Activated CD8-positive, alpha-beta memory T cell treated with anti-CD3 and anti-CD28 coated beads, Interleukin-2, amount 50 U/mL, for 4 hours (primary cell): ENCODE measurements around the gene STK39.
"Not testable (repeated sequence)": the region's sequence is repeated elsewhere in the genome, so short reads cannot be mapped to it uniquely, and the experiment has no call there.

Source experiments
- DNase-seq: peaks from one replicate; pipeline ENCODE4 v3.0.0-alpha.2; 2020

STK39 gene

DNA sequence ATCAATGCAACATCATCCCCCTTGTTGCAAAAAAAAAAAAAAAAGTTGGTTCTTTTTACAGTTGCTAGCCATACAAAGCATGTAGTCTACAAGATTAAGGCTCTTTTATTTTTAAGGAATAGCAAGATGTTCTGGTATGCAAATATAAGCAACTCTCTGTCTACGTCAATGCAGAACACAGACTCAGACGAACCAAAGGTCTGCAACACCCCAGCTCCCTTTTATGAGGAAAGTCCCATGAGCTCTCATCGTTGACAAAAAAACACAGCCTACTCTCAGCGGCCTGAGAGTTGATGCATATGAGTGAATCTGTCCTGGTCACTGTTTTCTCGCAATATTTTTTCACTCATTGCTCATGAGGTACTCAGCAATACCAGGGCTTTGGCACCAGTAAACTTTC is 112.9 kb downstream of the STK39 start:
- no peak for DNase-seq

DNA sequence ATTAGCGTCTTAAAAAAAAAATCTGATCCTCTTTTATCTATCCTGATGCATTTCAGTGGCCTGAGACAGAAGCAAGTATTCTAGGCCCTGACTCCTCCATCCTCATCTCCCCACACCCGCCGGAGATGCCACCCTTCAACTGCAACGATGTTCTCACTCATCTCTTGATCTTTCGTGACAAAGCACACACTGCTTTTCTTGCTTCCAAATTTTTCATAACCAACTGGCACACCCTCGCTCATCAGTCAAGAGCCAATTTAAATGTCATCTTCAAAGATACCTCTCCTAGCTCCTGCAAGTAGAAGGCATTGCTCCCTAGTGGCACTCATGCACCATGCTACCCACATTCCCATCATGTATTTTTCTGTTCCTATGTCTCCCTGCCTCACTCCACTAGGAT is 115.0 kb downstream of the STK39 start:
- no peak for DNase-seq

DNA sequence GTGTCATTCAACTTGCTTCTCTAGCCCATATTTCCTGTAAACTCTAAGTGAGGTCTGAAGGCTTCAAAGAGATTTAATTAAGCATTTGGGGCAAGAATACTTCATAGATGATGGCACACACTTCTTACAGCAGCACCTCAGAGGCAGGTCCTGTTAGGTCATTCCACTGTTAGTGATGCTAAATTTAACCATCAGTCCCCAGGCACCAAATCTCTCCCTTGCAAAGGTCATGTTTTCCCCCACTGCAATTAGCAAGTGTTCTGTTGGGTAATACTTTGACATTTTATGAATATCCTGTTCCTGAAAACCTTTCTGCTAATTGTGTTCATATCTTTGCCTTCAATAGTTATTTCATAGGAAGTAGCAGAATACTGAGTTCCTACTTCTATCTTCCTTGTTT is 117.0 kb downstream of the STK39 start:
- no peak for DNase-seq

DNA sequence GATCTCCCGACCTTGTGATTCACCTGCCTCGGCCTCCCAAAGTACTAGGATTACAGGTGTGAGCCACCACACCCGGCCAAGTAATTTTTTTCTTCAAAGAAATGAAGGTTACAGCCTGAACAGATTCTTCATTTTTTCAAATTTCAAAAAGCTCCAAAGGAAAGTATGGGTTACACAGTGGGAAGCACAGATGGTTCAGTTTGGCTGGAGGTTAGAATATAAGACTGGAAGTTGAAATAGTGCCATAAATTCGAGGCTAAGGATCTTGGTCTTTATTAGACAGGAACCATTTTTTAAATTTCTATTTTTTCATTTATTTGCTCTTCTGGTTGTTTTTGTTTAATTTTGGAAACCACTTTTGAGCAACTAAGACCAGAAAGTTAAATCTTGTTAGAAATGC is 120.0 kb downstream of the STK39 start:
- no peak for DNase-seq

DNA sequence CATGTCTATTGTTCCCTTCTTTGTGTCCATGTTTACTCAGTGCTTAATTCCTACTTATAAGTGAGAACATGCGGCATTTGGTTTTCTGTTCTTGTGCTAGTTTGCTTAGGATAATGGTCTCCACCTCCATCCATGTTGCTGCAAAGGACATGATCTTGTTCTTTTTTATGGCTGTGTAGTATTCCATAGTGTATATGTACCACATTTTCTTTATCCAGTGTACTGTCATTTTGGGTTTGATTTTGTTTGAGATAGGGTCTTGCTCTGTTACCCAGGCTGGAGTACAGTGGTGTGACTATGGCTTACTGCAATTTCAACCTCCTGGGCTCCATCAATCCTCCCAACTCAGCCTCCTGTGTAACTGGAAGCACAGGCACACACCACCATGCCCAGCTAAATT is 125.2 kb downstream of the STK39 start:
- not testable (repeated sequence) for DNase-seq

DNA sequence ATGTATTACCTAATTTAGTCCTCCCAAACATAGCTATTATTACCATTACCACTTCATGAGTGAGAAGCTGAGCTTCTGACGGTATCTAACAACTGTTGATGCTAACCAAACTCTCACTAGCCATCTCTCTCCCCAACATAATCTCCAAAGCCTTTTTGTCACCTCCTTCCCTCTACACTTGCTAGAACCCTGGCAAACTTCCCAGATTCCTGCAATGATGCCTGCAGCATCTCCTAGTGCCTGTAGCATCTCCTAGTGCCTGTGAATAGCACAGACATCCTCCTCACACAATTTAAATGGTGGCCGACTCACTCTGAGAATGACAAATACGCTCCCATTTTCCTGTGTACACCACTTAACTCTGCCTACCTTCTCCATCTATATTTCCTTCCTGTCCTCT is 126.7 kb downstream of the STK39 start:
- no peak for DNase-seq

DNA sequence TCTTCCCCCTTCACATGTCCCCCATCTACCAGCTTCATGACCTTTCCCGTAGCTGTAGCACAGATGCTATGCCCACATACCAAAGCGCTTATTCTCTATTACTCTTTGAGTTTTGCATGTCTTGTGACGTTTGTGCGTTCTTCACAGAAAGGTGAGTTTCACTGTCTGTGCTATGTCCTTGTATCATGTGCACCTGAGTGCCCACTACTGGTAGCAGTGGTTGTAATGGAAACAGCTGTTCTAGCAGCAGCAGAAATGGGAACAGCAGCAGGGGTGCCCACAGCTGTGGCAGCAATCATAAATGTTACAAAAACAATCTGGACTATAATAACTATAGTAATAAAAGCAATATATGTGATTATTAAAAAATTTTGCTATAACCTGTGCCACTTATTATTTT is 127.1 kb downstream of the STK39 start:
- DNase-seq = no peak

DNA sequence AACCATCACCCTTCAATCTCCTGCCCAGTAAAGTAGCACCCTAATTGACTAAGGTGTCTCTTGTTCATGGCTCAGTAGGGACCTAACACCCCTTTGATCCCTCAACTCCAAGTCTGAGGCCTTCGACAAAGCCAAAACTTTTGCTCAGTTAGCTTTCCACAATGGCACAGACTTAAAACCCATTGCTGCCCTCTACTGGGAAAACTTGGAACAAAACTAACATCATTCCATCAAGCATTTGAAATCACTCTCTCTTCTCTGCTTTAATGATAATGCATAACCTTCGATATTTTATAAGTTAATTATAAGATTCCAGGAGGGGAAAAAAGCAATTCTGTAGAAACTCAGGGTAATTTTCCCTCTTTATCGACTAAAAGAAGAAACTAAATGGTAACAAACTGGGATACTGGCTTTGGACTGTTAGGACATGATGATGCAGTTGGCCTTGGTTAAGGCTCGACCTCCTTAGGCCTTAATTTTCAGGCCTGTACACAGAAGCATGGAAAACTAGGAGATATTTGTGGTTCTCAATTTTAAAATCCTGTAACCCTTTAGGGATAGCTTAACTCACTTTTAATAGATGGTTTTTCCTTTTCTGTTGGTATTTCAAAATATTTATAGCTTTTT is 127.8 kb downstream of the STK39 start:
- no peak for DNase-seq

DNA sequence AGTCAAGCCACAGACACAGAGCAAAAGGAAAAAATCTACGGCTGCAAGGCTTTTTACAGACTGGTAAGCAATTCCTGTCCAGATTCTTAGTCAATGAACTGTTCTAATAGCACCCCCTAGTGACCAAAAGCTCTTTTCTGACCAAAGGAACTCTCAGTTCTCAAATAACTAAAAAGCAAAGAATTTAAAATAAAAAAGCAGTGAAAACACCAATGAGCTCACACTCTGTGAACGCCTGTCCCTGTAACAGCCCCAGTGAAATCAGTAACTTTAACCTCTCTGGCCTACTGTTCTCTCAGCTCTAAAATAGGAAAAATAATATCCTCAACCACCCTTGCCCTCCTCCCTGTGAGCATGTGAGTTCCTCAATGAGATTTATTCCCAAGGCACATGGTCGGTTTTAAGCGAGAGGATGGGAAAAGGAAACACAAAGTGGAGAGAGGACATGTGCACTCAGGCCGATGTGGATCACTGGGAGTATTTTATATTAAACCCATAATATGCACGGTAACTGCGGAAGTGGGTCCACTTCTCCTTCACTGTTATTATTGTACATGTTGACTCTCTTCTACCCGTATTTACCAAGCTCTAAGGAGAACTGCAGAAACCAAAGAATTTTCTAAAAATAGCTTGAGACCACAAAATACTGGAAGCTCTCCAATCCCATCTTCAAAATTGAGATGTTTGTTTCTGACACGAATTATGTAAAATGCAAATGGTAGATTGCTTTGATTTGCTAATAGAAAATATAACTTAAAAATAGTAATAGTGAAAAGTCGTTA is 128.5 kb downstream of the STK39 start:
- no peak for DNase-seq

DNA sequence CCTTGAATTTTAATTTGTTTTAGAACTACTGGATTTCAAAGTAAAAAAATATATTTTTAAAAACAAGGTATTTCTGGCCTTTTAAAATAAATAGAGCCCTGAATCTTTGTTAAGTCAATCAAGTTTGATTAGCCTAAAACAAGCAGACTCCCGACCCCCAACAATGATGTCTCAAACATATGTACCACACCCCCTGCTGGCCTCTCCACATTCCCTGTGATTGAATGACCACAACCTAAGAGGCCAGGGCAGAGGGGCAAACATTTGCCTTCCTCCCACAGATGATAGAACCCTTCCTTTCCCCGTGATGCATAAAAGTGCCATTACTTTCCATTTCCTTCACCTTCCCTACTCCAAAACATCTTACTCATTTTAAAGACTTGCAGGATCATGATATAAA is 130.9 kb downstream of the STK39 start:
- DNase-seq = no peak

DNA sequence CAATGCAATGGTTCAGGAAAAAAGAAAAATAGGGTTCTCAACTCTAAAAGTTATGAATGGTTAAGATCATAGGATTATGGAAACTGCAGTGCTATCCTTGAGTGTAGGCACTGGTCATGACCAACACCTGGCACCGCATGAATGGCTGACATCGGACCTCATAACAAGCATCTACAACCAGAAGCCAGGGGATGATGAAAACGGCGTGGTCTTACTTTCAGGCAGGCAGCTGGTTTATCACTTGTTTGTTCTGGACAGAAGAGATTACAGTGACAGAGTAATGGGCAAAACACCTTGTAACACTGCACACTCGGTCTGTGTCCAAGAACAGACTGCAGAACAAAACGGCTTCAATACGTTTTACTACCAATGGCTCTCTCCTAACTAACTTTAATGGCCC is 132.8 kb downstream of the STK39 start:
- no peak for DNase-seq

DNA sequence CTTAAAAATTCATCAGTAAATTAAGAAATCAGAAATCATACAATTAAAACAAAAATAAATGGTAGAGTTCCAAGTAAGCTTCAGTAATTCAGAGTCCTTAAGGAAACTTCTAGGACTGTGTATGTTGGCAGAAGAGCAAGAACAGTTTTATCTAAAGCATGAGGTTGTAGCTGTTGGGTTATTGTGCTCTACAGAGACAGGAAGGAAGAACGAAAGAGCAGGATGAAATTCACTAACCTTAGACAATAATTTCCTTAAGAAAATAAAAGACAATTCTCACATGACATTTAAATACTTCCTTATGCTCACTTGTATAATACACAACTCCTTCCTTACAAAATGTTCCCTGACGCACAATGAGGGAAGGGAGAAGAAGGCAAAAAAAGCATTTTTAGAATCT is 133.4 kb downstream of the STK39 start:
- no peak for DNase-seq

DNA sequence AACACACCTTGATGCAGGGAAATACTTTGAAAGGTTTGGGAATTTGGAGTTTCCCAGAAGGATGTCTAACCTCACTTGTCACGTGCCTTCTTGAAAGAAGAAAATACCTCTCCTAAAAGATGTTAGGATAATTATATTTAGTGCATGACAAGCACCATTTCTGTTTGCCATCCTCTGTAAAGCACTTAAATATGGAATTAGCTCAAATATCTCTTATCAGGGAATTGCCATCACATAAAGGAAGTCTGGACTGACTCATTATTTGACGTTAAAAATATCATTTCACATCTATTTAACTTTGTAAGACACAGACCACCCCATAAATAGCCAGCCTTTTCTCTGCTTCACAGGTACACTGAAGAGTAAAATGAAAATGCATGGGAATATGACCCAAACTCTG is 140.1 kb downstream of the STK39 start:
- DNase-seq = no peak

DNA sequence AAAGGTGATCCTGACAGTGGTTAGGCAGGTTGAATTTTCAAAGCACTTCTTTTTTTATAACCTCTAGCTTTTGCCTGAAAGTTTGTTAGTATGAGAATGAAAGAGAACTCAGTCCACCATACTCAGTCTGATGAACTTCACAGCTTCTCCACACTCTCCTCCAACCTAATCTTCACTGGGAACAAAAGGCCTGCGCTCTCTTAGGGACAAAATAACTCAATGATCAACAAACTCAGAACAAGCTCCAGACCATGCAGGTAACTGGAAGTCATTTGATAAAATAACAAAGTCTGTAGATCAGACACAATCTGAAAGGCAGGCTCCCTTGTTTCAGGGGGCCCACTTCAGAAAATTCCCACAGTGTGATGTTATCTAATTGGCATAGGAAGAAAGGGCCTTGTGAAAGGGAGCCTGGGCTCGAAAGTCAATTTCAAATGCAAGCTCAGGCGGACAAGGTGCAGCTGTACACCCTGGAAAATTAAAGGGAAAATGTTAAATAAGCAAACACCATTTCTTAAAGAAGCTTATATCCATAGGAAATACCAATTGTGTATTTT is 142.2 kb downstream of the STK39 start:
- no peak for DNase-seq

DNA sequence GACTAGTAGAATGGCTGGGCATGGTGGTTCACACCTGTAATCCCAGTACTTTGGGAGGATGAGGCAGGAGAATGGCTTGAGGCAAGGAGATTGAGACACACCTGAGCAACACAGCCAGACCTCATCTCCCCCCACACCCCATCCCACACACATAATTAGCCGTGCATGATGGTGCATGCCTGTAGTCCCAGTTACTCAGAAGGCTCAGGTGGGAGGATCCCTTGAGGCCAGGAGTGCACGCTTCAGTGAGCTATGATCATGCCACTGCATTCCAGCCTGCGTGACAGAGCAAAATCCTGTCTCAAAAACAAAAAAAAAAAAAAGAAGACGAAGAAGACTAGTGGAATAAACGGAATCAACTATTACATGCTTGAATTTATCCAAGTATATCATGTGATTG is 150.0 kb downstream of the STK39 start:
- no peak for DNase-seq

DNA sequence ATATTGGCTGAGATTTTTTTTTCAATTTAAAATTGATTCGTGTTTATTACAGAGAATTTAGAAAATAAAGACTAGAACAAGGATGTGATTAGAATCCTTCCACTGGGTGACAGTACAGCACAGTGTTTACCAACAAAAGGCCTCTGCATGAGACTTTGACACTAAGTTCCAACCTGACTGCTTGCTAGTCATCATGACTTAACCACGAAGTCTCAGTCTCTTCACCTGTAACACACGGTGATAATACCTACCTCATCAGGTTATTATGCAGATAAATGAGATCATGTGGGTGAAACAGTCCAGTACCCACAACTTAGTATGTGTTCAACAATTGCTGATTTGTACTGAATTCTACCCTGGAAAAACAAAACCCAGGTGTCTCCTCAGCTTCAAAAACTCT is 151.2 kb downstream of the STK39 start:
- no peak for DNase-seq

DNA sequence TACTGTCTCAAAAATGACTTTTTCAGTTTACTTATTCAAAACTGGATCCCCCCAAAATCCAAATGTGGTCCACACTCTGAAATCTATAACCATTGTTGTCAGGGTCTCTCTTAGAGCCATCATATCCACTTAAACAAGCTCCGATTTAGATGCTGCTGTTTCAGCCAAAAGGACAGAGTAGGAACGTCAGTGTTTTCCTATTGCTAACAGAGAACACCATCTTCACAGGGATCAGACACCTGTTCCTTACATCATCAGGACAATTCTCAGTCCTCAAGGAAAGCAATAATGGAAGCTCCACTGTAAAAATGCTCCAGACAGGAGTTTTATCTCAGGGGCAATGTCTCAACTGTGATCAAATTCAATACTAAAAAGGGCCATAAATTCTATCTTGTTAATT is 155.4 kb downstream of the STK39 start:
- no peak for DNase-seq

DNA sequence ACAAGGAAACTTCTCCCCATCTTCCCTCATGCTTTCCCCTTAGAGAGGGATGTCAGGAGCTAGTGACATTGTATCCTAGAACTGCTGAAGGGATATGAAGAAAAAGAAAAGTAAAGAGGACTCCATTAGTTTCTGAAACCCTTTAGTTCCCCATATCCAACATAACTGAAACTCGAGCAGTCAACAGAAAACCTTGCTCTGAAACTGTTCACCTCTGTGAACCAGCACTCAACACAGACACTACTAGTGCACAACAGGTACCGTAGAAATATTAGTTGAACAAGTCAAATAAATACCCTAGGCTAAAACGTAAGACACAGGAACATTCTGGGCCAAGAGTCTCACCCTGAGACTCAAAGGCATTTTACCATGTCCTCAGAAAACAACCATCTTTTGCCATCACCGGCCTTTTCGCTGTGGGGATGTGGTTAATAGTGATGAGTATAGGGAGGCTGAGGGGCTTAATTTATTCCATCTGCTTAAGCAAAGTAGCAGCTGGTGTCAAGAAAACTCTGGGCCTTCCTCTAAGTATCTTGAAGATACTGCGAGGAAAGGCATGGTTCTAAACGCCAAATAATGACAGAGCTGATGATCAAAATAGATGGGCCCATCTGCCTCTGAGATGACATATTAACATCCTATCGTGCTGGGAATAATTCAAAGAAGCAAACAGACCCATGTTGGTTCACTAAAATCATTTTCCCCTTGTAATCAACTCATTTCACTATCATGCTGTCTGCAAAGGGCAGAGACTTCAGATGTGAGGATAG is 156.8 kb downstream of the STK39 start:
- DNase-seq = no peak

DNA sequence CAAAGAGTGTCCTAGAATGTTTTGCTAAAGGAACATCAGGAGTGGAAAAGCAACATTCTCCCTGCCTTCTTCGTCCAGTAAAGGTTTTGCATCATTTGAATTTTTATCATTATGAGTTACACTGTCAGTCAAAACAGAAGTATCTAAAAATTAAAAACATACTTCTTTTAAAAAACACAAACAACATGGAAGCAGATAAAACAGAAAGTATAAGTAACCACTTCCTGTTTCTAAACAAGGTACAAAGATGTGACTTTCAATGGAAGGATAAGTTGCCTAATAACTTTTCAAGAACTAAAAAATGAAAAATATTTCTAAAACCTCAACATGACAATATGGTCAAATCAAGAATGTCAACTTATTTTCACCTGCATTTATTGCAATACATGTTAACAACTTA is 158.2 kb downstream of the STK39 start:
- DNase-seq = no peak

DNA sequence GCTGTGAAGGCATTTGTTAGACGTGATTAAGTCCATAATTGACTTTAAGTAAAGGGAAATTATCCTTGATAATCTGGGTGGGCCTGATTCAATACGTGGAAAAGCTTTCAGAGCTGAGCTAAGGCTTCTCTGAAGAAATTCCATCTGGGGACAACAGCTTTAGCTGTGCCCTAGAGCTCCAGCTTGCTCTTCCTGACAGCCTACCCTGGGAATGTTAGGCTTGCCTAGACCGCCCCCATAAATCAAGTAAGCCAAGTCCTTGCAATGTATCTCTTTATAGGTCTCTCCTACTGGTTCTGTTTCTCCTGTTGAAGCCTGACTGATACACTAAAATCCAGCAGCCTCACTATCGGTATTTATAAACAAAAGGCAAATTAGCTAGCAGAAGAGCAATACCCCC is 160.0 kb downstream of the STK39 start:
- DNase-seq = no peak

DNA sequence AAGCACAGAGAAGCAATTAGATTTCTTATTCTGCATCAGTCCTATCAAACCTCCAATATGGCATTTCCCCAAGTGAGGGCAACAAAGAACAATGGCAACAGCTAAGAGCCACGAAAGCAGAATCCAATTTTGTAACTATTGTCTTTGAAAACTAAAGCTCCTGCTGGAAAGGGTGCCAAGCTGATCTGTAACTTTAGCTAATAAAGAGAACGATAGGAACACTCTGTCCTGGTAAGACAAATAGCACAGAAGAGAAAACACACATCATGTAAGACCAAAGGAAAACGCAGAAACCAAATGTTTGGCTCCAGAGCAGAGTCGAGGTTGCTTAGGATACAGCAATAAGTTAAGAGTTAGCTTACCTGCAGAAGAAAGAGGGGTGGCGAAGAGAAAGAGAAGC is 160.5 kb downstream of the STK39 start:
- DNase-seq = no peak

DNA sequence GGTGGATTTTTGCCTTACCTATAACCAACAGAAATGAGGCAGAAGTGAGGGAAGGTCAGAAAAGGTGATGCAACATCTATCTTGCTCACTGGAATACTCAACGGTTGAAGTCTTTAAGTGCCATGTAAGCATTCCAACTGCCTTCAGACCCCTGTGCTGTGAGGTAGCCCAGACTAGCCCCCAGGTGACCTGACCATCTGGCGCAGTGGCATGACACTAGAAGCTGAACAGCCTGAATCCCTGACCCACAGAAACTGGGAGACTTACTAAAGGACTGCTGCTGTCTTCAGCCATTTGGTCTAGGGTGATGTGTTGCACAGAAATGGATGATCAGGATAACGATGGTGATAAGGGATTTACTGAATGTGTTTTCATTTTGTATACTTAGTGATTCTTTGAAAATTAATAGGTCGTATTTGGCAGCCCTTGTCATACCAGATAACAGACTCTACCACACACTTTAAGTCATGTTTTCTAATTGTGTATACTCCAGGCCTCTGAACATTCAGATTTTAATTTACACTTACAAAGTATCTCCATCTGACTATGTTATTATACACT is 161.5 kb downstream of the STK39 start:
- no peak for DNase-seq

DNA sequence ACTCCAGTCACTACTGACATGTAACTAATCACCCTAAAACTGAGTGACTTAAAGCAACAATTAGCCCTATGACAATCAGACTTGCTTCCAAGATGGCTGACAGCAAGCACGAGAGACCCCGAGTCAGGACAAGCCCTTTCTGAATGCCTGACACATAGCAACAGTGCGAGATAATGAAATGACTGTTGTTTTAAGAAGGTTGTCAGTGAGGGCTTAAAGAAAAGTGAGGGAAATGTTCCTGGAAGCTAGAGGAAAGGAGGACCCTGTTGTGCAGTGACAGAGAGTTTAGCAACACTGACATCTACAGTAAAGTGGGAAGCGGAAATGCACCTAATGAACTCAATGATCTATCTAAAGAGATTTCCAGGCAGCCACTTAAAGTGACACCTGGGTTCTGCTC is 163.1 kb downstream of the STK39 start:
- no peak for DNase-seq

DNA sequence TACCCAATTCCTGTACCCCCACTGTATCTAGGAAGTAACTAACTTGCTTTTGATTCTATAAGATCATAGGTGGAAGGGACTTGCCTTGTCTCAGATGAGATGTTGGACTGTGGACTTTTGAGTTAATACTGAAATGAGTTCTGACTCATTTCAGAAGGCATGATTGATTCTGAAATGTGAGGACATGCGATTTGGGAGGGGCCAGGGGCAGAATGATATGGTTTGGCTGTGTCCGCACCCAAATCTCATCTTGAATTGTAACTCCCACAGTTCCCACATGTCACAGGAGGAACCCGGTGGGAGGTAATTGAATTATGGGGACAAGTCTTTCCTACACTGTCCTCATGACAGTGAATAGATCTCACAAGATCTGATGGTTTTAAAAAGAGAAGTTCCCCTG is 165.9 kb downstream of the STK39 start:
- not testable (repeated sequence) for DNase-seq
